Right atrium auricular region (tissue), 2 donors: ENCODE results near the gene OR9Q1. TPM values are rescaled to one million over a fixed set of nuclear protein-coding genes. Genes with fewer than 3 reads are reported as not detected.

Source experiments
- DNase-seq: peaks from one replicate; pipeline ENCODE4 v3.0.0-alpha.2; 2019; ENCODE audit warnings: low spot score
- H3K27ac ChIP-seq, 2 donors: fragments of 200-600 bp; sonication (generic); 1 replicate in 1 of 2; 2 replicates in 1 of 2; pipeline ENCODE4 v1.5.1; 2016 to 2019
- H3K27me3 ChIP-seq, 2 donors: fragments of 200-600 bp; sonication (generic); one replicate each; pipeline versions ENCODE4 v1.5.1 to v1.6.0; 2017 to 2019
- H3K36me3 ChIP-seq: fragments of 200-600 bp; sonication (generic); one replicate; pipeline ENCODE4 v1.5.1; 2016
- H3K4me1 ChIP-seq, 2 donors: fragments of 200-600 bp; sonication (generic); one replicate each; pipeline versions ENCODE4 v1.5.1 to v1.6.0; 2017 to 2019
- H3K4me3 ChIP-seq, 2 donors: fragments of 200-600 bp; sonication (generic); 1 replicate in 1 of 2; 2 replicates in 1 of 2; pipeline ENCODE4 v1.5.1; 2017 to 2019; ENCODE audit warnings: mild to moderate bottlenecking in 1 of 2, moderate library complexity in 1 of 2
- H3K9me3 ChIP-seq, 2 donors: fragments of 200-600 bp; sonication (generic); one replicate each; pipeline ENCODE4 v1.5.1; 2019
- CTCF ChIP-seq, 2 donors: fragments of 200-600 bp; sonication (generic); IDR thresholded peaks; one replicate each; pipeline ENCODE4 v1.5.1; 2019; ENCODE audit warnings: antibody characterized with exemption in 2 of 2
- total RNA-seq, 2 donors: library from RNA; depleted of rRNA; stranded (reverse); fragments of >200 nt; gene quantifications; one replicate each; pipeline ENCODE4 v1.1.0, GENCODE V29; 2016

OR9Q1 gene
- total RNA-seq, 2 donors from 2014 or later: not detected

DNA sequence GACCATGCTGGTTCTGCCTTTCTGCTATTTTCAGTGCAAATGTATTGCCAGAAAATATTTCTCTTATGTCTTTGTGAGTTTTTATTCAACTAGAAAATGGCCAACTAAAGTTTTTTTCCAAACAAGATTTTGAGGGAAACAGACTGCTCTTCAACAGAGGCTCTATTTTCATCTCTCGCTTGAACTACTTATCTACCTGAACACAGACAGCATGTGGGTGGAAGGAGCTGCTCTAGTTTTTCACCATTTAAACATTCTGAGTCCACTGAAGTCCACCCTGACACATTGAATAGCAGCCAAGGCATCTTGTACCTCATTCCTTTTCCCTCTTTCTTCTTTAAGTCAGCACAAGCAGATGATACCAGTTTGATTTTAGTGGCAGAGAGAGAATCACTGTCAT is 111.5 kb downstream of the OR9Q1 start:
- H3K9me3 ChIP-seq: no peaks in the 10 kb centered on the region
- no peaks in the 10 kb centered on the region for H3K4me1 ChIP-seq
- H3K27me3 ChIP-seq: no peaks in the 10 kb centered on the region
- no peak overlapping the region for H3K27ac ChIP-seq
- H3K36me3 ChIP-seq: no peaks in the 10 kb centered on the region
- no peak overlapping the region for H3K4me3 ChIP-seq
- no peak for DNase-seq
- no peak for TF ChIP-seq CTCF (IDR thresholded peaks at IDR 0.05)

DNA sequence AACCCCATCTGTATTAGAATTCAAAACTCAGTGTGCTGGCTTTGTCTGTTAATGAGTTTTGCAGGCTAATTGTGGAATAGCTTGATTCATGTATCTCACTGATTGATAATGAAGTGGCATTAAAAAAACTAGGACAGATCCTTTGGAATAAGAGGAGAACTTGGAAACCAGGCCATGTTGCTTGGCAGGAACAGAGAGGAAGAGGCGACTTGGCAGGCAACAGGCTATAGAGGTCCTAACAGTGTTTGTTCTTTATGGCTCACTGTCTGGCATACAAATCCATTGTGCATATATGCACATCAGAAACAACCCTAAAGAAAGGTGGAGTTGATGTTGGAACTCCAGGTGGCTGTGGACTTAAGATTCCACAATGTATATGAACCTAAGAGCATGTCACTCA is 119.1 kb downstream of the OR9Q1 start:
- H3K9me3 ChIP-seq: no peaks in the 10 kb centered on the region
- no peak overlapping the region for H3K27ac ChIP-seq
- H3K27me3 ChIP-seq: no peaks in the 10 kb centered on the region
- no peaks in the 10 kb centered on the region for H3K36me3 ChIP-seq
- TF ChIP-seq CTCF (IDR thresholded peaks at IDR 0.05): no peak
- H3K4me3 ChIP-seq: no peak overlapping the region
- DNase-seq: no peak
- H3K4me1 ChIP-seq: no peaks in the 10 kb centered on the region

DNA sequence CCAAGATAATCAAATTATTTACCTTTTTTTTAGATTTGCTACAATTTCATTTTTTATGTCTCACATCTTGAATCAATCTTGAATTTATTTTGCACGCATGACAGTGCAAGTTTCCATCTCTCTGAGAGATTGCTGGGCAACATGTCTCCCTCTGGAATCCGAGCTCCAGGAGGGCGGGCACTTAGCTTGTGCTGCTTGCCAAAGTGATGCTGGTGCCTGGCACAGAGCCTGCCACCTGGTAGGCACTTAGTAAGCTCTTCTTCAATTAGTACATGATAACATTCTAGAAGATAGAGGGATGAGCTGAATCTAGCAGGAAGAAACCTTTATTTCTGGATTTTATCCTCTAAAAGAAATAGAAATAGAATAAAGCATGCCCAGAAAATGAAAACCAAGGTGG is 129.1 kb downstream of the OR9Q1 start:
- H3K4me3 ChIP-seq: no peak overlapping the region
- no peak for DNase-seq
- no peaks in the 10 kb centered on the region for H3K4me1 ChIP-seq
- H3K27me3 ChIP-seq: no peaks in the 10 kb centered on the region
- H3K27ac ChIP-seq: no peak overlapping the region
- no peaks in the 10 kb centered on the region for H3K9me3 ChIP-seq
- no peaks in the 10 kb centered on the region for H3K36me3 ChIP-seq
- TF ChIP-seq CTCF (IDR thresholded peaks at IDR 0.05): no peak

GRCh38 chr11:58164389-58164788 is 140.7 kb downstream of the OR9Q1 start:
- H3K36me3 ChIP-seq: no peaks in the 10 kb centered on the region
- no peak overlapping the region for H3K4me3 ChIP-seq
- H3K27ac ChIP-seq: no peak overlapping the region
- no peaks in the 10 kb centered on the region for H3K27me3 ChIP-seq
- H3K4me1 ChIP-seq: no peaks in the 10 kb centered on the region
- no peak for TF ChIP-seq CTCF (IDR thresholded peaks at IDR 0.05)
- H3K9me3 ChIP-seq: peaks cover 0 to 3% of the 10 kb centered on the region in 2 donors
- DNase-seq: no peak

DNA sequence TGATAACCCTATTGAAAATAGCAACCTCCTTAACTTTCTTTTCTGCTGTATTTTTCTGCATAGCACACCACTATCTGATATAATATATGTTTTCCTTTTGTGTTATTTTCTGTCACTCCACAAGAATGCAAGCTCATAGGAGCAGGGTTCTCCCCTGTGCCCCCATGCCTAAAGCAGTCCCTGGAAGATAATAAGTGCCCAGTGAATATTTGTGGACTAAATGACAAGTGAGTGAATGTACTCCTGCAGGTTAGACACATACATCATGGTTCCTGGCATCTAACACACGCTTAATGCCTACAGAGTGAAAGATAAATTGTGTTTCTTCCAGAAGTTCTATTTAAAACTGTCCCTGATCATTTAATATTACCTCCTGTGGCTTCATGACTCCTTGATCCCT is 141.3 kb downstream of the OR9Q1 start:
- no peak for DNase-seq
- no peak overlapping the region for H3K27ac ChIP-seq
- H3K36me3 ChIP-seq: no peaks in the 10 kb centered on the region
- no peak for TF ChIP-seq CTCF (IDR thresholded peaks at IDR 0.05)
- no peaks in the 10 kb centered on the region for H3K27me3 ChIP-seq
- H3K9me3 ChIP-seq: peaks cover 0 to under 1% of the 10 kb centered on the region in 2 donors
- no peak overlapping the region for H3K4me3 ChIP-seq
- no peaks in the 10 kb centered on the region for H3K4me1 ChIP-seq

DNA sequence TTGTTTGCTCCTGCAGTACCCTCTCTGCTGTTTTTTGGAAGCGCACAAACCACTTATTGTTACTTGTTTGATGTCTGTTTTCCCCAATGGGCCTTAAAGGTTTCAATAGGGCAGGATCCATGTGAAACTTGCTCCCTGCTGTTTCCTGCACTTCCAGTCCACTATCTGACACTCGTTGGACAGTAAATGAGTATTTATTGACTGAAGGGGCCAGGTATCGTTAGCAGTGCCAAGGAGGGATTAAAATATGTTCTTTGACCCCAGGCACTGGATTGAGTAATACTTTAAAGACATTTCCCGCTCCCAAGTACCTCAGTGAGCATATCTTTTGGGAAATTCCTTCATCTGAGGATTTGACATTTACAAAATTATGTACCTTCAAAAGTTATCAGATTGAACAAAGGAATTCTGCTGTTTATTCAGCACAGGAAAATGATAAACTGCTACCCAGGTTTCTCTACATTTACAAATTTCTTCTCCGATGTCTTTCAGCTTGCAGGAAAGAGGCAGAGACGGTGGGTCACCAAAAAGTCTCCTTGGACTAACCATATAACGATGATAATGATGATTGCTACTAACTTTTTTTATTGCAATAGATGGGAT is 141.9 kb downstream of the OR9Q1 start:
- Histone ChIP-seq H3K27me3 (no peaks in the 10 kb centered on the region), H3K4me3 (no peak overlapping the region), H3K4me1 (no peaks in the 10 kb centered on the region), H3K9me3 (no peaks in the 10 kb centered on the region), H3K36me3 (no peaks in the 10 kb centered on the region), H3K27ac (no peak overlapping the region)
- no peak for TF ChIP-seq CTCF (IDR thresholded peaks at IDR 0.05)
- DNase-seq: no peak
